ENCODE data around the gene GPER1. TPM values are rescaled to one million over a fixed set of nuclear protein-coding genes. Genes with fewer than 3 reads are reported as not detected.
"Not testable (repeated sequence)": the region's sequence is repeated elsewhere in the genome, so short reads cannot be mapped to it uniquely, and the experiment has no call there.

The GPER1 gene
- total RNA-seq, 1 experiment from 2014 or later: 0.28 TPM

DNA sequence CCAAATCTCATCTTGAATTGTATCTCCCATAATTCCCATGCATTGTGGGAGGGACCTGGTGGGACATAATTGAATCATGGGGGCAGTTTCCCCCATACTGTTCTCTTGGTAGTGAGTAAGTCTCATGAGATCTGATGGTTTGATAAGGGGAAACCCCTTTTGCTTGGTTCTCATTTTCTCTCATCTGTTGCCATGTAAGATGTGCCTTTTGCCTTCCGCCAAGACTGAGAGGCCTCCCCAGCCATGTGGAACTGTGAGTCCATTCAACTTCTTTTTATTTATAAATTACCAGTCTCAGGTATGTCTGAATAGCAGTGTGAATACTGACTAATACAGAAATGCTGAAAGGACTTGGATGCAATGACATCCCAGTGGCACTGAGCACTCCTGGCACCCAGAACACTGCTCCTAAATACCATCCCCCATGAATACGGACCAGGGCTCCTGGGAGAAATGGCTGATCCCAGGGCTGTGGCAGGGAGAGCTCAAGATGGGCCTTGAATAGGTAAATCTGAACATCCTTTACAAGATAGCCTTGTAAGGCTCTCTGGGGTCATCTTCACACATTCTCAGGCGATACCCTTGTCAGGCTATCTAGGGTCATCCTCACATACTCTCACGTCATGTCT, 52.7 kb downstream of the GPER1 start:
- BruUV-seq (replicated peaks): no TSS peak
- H3K4me3 Mint-ChIP-seq (ENCODE audit: unreplicated experiment): no peak overlapping the region
- H3K27ac Mint-ChIP-seq (ENCODE audit: low read depth, unreplicated experiment): no peak overlapping the region
- H3K9me3 Mint-ChIP-seq (ENCODE audit: unreplicated experiment): no peaks in the 10 kb centered on the region
- ChIA-PET POLR2A (no interaction called here), CTCF (interaction anchor here (1.8 kb wide), 1 partner anchor 54 kb away, joined by 4 read pairs; no protein-coding TSS in a partner anchor)
- no peaks in the 10 kb centered on the region for H3K27me3 Mint-ChIP-seq (ENCODE audit: insufficient read depth, unreplicated experiment)
- peaks cover 11% of the 10 kb centered on the region for H3K4me1 Mint-ChIP-seq (ENCODE audit: insufficient read depth, unreplicated experiment)
- intact Hi-C loops (cut with micrococcal nuclease): no loop called here
- no peak for DNase-seq (ENCODE audit: unreplicated experiment)
- no peaks in the 10 kb centered on the region for H3K36me3 Mint-ChIP-seq (ENCODE audit: insufficient read depth, unreplicated experiment)
- TF ChIP-seq, protein P1, sequence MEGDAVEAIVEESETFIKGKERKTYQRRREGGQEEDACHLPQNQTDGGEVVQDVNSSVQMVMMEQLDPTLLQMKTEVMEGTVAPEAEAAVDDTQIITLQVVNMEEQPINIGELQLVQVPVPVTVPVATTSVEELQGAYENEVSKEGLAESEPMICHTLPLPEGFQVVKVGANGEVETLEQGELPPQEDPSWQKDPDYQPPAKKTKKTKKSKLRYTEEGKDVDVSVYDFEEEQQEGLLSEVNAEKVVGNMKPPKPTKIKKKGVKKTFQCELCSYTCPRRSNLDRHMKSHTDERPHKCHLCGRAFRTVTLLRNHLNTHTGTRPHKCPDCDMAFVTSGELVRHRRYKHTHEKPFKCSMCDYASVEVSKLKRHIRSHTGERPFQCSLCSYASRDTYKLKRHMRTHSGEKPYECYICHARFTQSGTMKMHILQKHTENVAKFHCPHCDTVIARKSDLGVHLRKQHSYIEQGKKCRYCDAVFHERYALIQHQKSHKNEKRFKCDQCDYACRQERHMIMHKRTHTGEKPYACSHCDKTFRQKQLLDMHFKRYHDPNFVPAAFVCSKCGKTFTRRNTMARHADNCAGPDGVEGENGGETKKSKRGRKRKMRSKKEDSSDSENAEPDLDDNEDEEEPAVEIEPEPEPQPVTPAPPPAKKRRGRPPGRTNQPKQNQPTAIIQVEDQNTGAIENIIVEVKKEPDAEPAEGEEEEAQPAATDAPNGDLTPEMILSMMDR (IDR thresholded peaks at IDR 0.05; ENCODE audit: unreplicated experiment): no peak

DNA sequence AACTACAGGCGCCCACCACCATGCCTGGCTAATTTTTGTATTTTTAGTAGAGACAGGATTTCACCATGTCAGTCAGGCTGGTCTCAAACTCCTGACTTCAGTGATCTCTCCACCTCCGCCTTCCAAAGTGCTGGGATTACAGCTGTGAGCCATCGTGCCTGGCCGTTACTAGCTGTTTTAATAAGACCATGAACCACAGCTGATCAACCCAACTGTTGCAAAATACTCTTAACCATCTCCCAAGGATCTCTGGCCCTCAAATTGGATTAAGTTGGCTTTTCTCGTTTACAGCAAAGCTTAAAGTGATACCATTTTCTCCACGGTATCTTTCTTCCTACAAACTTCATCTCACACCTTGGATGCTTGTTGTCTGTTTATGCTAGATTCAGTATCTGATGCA, 53.7 kb downstream of the GPER1 start:
- CTCF ChIA-PET: interaction anchor here (0.6 to 1.3 kb wide), 5 partner anchors 16 to 76 kb away, joined by 3 to 6 read pairs (median 3); no protein-coding TSS in a partner anchor

GRCh38 chr7:1142051-1142635, 54.2 kb downstream of the GPER1 start:
- peaks cover 3% of the 10 kb centered on the region for H3K4me1 Mint-ChIP-seq (ENCODE audit: insufficient read depth, unreplicated experiment)
- POLR2A ChIA-PET: interaction anchor here (2.1 kb wide), 1 partner anchor 16 kb away, joined by 6 read pairs; no protein-coding TSS in a partner anchor
- TF ChIP-seq, protein P1 (IDR thresholded peaks at IDR 0.05; ENCODE audit: unreplicated experiment): no peak
- H3K36me3 Mint-ChIP-seq (ENCODE audit: insufficient read depth, unreplicated experiment): no peaks in the 10 kb centered on the region
- H3K27me3 Mint-ChIP-seq (ENCODE audit: insufficient read depth, unreplicated experiment): no peaks in the 10 kb centered on the region
- CTCF ChIA-PET: interaction anchor here (0.6 to 2.1 kb wide), 6 partner anchors 16 to 149 kb away, joined by 3 to 10 read pairs (median 4); no protein-coding TSS in a partner anchor
- no peak overlapping the region for H3K4me3 Mint-ChIP-seq (ENCODE audit: unreplicated experiment)
- H3K27ac Mint-ChIP-seq (ENCODE audit: low read depth, unreplicated experiment): no peak overlapping the region
- no peak for DNase-seq (ENCODE audit: unreplicated experiment)
- no peaks in the 10 kb centered on the region for H3K9me3 Mint-ChIP-seq (ENCODE audit: unreplicated experiment)
- BruUV-seq (replicated peaks): no TSS peak
- intact Hi-C loops (cut with micrococcal nuclease): no loop called here

More for the DNA sequence above, 53.7 kb downstream of the GPER1 start:
- H3K27ac Mint-ChIP-seq (ENCODE audit: low read depth, unreplicated experiment): no peak overlapping the region
- peaks cover 8% of the 10 kb centered on the region for H3K4me1 Mint-ChIP-seq (ENCODE audit: insufficient read depth, unreplicated experiment)
- TF ChIP-seq, protein P1 (IDR thresholded peaks at IDR 0.05; ENCODE audit: unreplicated experiment): no peak
- no peak for DNase-seq (ENCODE audit: unreplicated experiment)
- no peaks in the 10 kb centered on the region for H3K27me3 Mint-ChIP-seq (ENCODE audit: insufficient read depth, unreplicated experiment)
- H3K4me3 Mint-ChIP-seq (ENCODE audit: unreplicated experiment): no peak overlapping the region
- H3K36me3 Mint-ChIP-seq (ENCODE audit: insufficient read depth, unreplicated experiment): no peaks in the 10 kb centered on the region
- POLR2A ChIA-PET: no interaction called here
- intact Hi-C loops (cut with micrococcal nuclease): no loop called here
- H3K9me3 Mint-ChIP-seq (ENCODE audit: unreplicated experiment): no peaks in the 10 kb centered on the region
- BruUV-seq (replicated peaks): no TSS peak

- H3K27ac Mint-ChIP-seq (ENCODE audit: low read depth, unreplicated experiment); H3K36me3 Mint-ChIP-seq (ENCODE audit: insufficient read depth, unreplicated experiment); H3K4me3 Mint-ChIP-seq (ENCODE audit: unreplicated experiment); intact Hi-C loops (cut with micrococcal nuclease); H3K9me3 Mint-ChIP-seq (ENCODE audit: unreplicated experiment); H3K27me3 Mint-ChIP-seq (ENCODE audit: insufficient read depth, unreplicated experiment); DNase-seq (ENCODE audit: unreplicated experiment); BruUV-seq (replicated peaks); H3K4me1 Mint-ChIP-seq (ENCODE audit: insufficient read depth, unreplicated experiment): not testable (repeated sequence)
- POLR2A ChIA-PET: interaction anchor here (2.1 kb wide), 1 partner anchor 15 kb away, joined by 6 read pairs; no protein-coding TSS in a partner anchor
- CTCF ChIA-PET: interaction anchor here (0.6 to 2.1 kb wide), 4 partner anchors 13 to 150 kb away, joined by 3 to 10 read pairs (median 3); no protein-coding TSS in a partner anchor
These were observed 55.1 kb downstream of the GPER1 start for GRCh38 chr7:1143031-1143430.

Other genes with a start within 250 kb of the GPER1 start
- gene GET4, start 211.6 kb upstream of the GPER1 start, total RNA-seq (2022): 32.6 and 43.9 TPM in 2 replicates
- gene ADAP1, start 133.4 kb upstream of the GPER1 start, total RNA-seq (2022): 7.0 and 10.5 TPM in 2 replicates
- gene COX19, start 112.6 kb upstream of the GPER1 start, total RNA-seq (2022): 14.7 and 16.5 TPM in 2 replicates
- not detected in 2 replicates for gene CYP2W1, start 104.9 kb upstream of the GPER1 start, total RNA-seq (2022)
- 0.27 TPM in 1 of 2 replicates, not detected in the other for gene GPR146, start 43.6 kb upstream of the GPER1 start, total RNA-seq (2022)
- gene ZFAND2A, start 72.1 kb downstream of the GPER1 start, total RNA-seq (2022): 30.1 and 40.7 TPM in 2 replicates
- not detected in 2 replicates for gene UNCX, start 144.8 kb downstream of the GPER1 start, total RNA-seq (2022)

Measured in MCF 10A (cell line).